IPS-15b (cell line): ENCODE data around the gene MADCAM1.

Experiments
- H3K27me3 ChIP-seq: one replicate; pipeline ENCODE4 v1.6.1; 2013; ENCODE audit warnings: low read length; ENCODE audit not compliant: control insufficient read depth, insufficient read depth
- H3K36me3 ChIP-seq: one replicate; pipeline ENCODE4 v1.6.1; 2013; ENCODE audit warnings: low read length; ENCODE audit not compliant: control insufficient read depth, insufficient read depth
- H3K4me1 ChIP-seq: one replicate; pipeline ENCODE4 v1.6.1; 2013; ENCODE audit warnings: mild to moderate bottlenecking, low read length; ENCODE audit not compliant: control insufficient read depth, insufficient read depth
- H3K4me3 ChIP-seq: one replicate; pipeline ENCODE4 v1.5.1; 2013; ENCODE audit warnings: low read depth, low read length
- H3K9ac ChIP-seq: one replicate; pipeline ENCODE4 v1.6.1; 2013; ENCODE audit warnings: low read depth, mild to moderate bottlenecking, low read length
- H3K9me3 ChIP-seq: one replicate; pipeline ENCODE4 v1.6.1; 2013; ENCODE audit warnings: mild to moderate bottlenecking, low read length; ENCODE audit not compliant: control insufficient read depth, insufficient read depth

Gene MADCAM1

GRCh38 chr19:519449-519865, 23.2 kb downstream of the MADCAM1 start:
- Histone ChIP-seq H3K9me3 (no peaks in the 10 kb centered on the region), H3K4me1 (no peaks in the 10 kb centered on the region)

GRCh38 chr19:522726-523125, 26.4 kb downstream of the MADCAM1 start:
- H3K4me1 ChIP-seq, result no peaks in the 10 kb centered on the region
- no peaks in the 10 kb centered on the region for H3K9me3 ChIP-seq
- H3K36me3 ChIP-seq, result no peaks in the 10 kb centered on the region
- no peak overlapping the region for H3K9ac ChIP-seq
- no peak overlapping the region for H3K4me3 ChIP-seq
- H3K27me3 ChIP-seq, result peaks cover 4% of the 10 kb centered on the region

More at GRCh38 chr19:519449-519865, 23.2 kb downstream of the MADCAM1 start:
- Histone ChIP-seq H3K36me3 (no peaks in the 10 kb centered on the region), H3K4me3 (no peak overlapping the region), H3K27me3 (peaks cover 4% of the 10 kb centered on the region), H3K9ac (no peak overlapping the region)

GRCh38 chr19:524062-524674, 27.9 kb downstream of the MADCAM1 start:
- Histone ChIP-seq H3K4me3 (no peak overlapping the region), H3K4me1 (no peaks in the 10 kb centered on the region), H3K36me3 (no peaks in the 10 kb centered on the region), H3K9ac (no peak overlapping the region), H3K9me3 (no peaks in the 10 kb centered on the region), H3K27me3 (peaks cover 4% of the 10 kb centered on the region)

DNA sequence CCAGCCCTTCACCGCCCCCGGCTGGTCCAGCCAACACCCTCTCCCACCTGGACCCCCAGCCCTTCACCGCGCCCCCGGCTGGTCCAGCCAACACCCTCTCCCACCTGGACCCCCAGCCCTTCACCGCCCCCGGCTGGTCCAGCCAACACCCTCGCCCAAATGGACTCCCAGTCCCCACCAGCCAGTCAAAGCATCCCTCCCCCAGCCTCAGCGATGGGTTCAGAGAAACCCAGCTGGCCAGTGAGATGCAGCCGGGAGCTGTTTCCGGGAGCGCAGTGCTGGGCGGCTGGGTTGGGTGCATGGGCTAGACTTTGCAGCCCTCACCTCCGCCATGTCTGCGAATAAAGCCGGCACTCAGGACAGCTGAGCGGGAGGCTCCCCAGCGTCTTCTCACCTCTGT, 28.7 kb downstream of the MADCAM1 start:
- Histone ChIP-seq H3K4me1 (no peaks in the 10 kb centered on the region), H3K9ac (no peak overlapping the region), H3K9me3 (no peaks in the 10 kb centered on the region), H3K27me3 (peaks cover under 1% of the 10 kb centered on the region), H3K36me3 (no peaks in the 10 kb centered on the region), H3K4me3 (no peak overlapping the region)

GRCh38 chr19:525857-526419, 29.7 kb downstream of the MADCAM1 start:
- H3K9ac ChIP-seq, result no peak overlapping the region

GRCh38 chr19:530134-531008, 34.1 kb downstream of the MADCAM1 start:
- Histone ChIP-seq H3K9me3 (no peaks in the 10 kb centered on the region), H3K9ac (peak overlapping the region; percentile 24), H3K4me1 (peaks cover 3% of the 10 kb centered on the region), H3K27me3 (no peaks in the 10 kb centered on the region), H3K4me3 (peak overlapping the region; percentile 65), H3K36me3 (peaks cover 10% of the 10 kb centered on the region)

More at GRCh38 chr19:525857-526419, 29.7 kb downstream of the MADCAM1 start:
- no peaks in the 10 kb centered on the region for H3K27me3 ChIP-seq
- H3K4me3 ChIP-seq, result no peak overlapping the region
- H3K4me1 ChIP-seq, result no peaks in the 10 kb centered on the region
- H3K36me3 ChIP-seq, result no peaks in the 10 kb centered on the region
- H3K9me3 ChIP-seq, result no peaks in the 10 kb centered on the region

- Histone ChIP-seq H3K9me3 (no peaks in the 10 kb centered on the region), H3K4me3 (peak overlapping the region; percentile 65), H3K4me1 (peaks cover 3% of the 10 kb centered on the region), H3K9ac (peak overlapping the region; percentile 24), H3K36me3 (peaks cover 18% of the 10 kb centered on the region), H3K27me3 (no peaks in the 10 kb centered on the region)
Measured at GRCh38 chr19:531009-531752, 34.9 kb downstream of the MADCAM1 start.

GRCh38 chr19:531753-532560, 35.7 kb downstream of the MADCAM1 start, which contains the start of gene CDC34:
Gene CDC34 (plus strand): TSS chr19:531760. CDS start chr19:531932, 172 bp downstream.
- peaks cover 26% of the 10 kb centered on the region for H3K36me3 ChIP-seq
- peaks cover 3% of the 10 kb centered on the region for H3K4me1 ChIP-seq
- H3K9me3 ChIP-seq, result no peaks in the 10 kb centered on the region
- peak within 1 kb of the TSS; percentile 76 for H3K9ac ChIP-seq
- H3K27me3 ChIP-seq, result no peaks in the 10 kb centered on the region
- peak within 1 kb of the TSS; percentile 78 for H3K4me3 ChIP-seq

DNA sequence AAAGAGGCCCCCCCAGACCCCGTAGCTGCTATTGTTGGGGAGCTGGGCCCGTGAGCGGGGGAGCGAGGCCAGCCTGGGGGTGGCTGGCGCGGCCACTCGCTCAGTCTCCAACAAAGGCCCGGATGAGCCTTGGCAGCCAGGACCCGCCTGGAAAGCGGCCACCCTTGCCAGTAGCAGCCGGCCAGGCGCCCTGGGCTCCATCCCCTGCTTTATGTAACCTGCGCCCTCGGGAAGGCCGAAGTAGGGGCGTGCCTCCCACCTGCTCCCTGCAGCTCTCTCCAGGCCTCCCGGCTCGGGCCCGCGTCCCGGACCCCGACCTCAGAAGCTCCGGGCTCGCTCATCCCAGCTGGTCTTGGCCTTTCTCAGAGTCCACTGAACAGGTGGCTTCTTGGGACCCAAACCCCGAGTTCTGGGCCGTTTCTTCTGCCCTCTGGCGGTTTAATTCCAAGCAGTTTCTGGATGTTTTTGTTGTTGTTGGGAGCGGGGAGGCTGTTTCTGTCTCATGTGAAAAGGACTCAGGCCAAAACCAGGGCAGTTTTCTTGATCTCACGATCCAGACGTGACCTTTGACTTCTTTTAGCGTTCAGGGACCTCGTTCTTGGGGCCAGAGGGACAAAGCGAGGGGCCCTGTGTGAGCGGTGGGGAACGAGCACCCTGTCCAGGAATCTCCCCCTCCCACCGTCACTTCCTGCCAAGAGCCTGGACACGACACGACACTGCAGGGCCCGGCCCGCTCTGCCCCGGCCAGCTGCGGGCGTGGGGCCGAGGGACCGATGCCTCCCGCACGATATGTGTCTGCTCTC, 36.5 kb downstream of the MADCAM1 start:
- Histone ChIP-seq H3K9ac (peak overlapping the region; percentile 76), H3K9me3 (no peaks in the 10 kb centered on the region), H3K4me1 (peaks cover 3% of the 10 kb centered on the region), H3K36me3 (peaks cover 27% of the 10 kb centered on the region), H3K4me3 (peak overlapping the region; percentile 78), H3K27me3 (no peaks in the 10 kb centered on the region)

DNA sequence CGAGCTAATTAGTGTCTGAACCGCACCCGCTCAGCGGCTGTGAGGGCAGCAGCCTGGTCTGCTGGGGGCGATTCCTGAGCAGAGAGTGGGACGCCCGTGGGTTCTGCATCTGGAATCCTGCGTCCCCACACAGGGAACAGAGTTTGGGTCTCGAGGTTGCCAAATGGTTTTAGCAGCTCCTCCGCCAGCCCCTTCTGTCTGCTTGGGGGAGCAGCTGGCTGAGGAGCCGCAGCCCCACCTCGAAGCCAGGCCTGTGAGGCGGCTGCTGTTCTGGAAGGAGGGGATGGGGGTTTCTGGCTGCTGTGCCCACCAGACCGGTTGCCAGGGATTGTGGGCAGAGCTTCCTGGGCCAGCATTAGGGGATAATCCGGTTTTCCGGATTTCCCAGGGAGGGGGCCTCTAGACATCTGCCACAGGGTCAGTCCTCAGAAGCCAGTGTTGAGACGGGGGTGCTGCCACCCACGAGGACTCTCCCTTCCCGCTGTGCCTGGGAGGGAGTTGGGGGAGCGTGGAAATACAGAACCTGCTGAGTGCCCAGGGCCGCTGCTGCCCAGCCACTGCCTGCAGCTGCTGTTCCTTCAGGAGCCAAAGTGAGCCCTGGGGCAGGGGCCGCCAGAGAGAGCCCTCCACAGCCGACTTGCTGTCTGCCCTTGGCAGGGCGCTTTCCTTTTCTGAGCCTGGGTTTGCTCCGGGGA, 37.2 kb downstream of the MADCAM1 start:
- H3K27me3 ChIP-seq, result no peaks in the 10 kb centered on the region
- peaks cover 33% of the 10 kb centered on the region for H3K36me3 ChIP-seq
- H3K4me1 ChIP-seq, result peaks cover 3% of the 10 kb centered on the region
- no peaks in the 10 kb centered on the region for H3K9me3 ChIP-seq
- peak overlapping the region; percentile 76 for H3K9ac ChIP-seq
- peak overlapping the region; percentile 78 for H3K4me3 ChIP-seq
